Thoracic aorta (tissue), 2 donors: ENCODE data around the gene DCAF4L1. TPM values are rescaled to one million over a fixed set of nuclear protein-coding genes. Genes with fewer than 3 reads are reported as not detected.
A peak's percentile ranks its signal among the peaks of the same experiment; 100 is the strongest.

Experiments used
- ATAC-seq: fragments of 150-250 bp; one replicate; pipeline ENCODE4 v1.8.0; 2017; ENCODE audit warnings: low read depth; ENCODE audit not compliant: insufficient number of reproducible peaks, low FRiP score
- DNase-seq: peaks from one replicate; pipeline ENCODE4 v3.0.0-alpha.2; 2020; ENCODE audit warnings: low spot score
- H3K27ac ChIP-seq, 2 donors: fragments of 200-600 bp; sonication (generic); 1 replicate in 1 of 2; 2 replicates in 1 of 2; pipeline ENCODE4 v1.5.1; 2016; ENCODE audit warnings: mild to moderate bottlenecking in 2 of 2, moderate library complexity in 2 of 2
- H3K27me3 ChIP-seq: fragments of 200-600 bp; sonication (generic); replicated peaks from 2 replicates; pipeline ENCODE4 v1.6.0; 2016; ENCODE audit warnings: mild to moderate bottlenecking; ENCODE audit not compliant: insufficient read depth
- H3K36me3 ChIP-seq: fragments of 200-600 bp; sonication (generic); one replicate; pipeline ENCODE4 v1.5.1; 2016
- H3K4me1 ChIP-seq, 2 donors: fragments of 200-600 bp; sonication (generic); 1 replicate in 1 of 2; 2 replicates in 1 of 2; pipeline versions ENCODE4 v1.5.1 to v1.6.0; 2016; ENCODE audit warnings: low read depth in 2 of 2, mild to moderate bottlenecking in 1 of 2; ENCODE audit not compliant: control insufficient read depth in 1 of 2
- H3K4me3 ChIP-seq: fragments of 200-600 bp; sonication (generic); 2 replicates; pipeline ENCODE4 v1.5.1; 2016; ENCODE audit warnings: mild to moderate bottlenecking
- H3K9me3 ChIP-seq: fragments of 200-600 bp; sonication (generic); 2 replicates; pipeline ENCODE4 v1.5.1; 2016
- CTCF ChIP-seq: fragments of 200-600 bp; sonication (generic); IDR thresholded peaks from one replicate; pipeline ENCODE4 v1.5.1; 2019; ENCODE audit warnings: antibody characterized with exemption
- total RNA-seq, 2 donors: library from RNA; depleted of rRNA; stranded (reverse); fragments of >200 nt; gene quantifications; one replicate each; pipeline versions ENCODE4 v1.1.0 to v1.2.3, GENCODE V29; 2016

The DCAF4L1 gene
- total RNA-seq, 2 donors from 2014 or later: 0.14 TPM; not detected in 1

- Histone ChIP-seq H3K4me3 (no peak overlapping the region), H3K27ac (no peak overlapping the region), H3K36me3 (no peaks in the 10 kb centered on the region), H3K9me3 (no peaks in the 10 kb centered on the region), H3K4me1 (peaks cover 0 to 9% of the 10 kb centered on the region in 2 donors), H3K27me3 (no peaks in the 10 kb centered on the region)
- TF ChIP-seq CTCF: no peak
- no peak for ATAC-seq
- no peak for DNase-seq
Measured at GRCh38 chr4:41985151-41985550, 3.6 kb downstream of the DCAF4L1 start.

GRCh38 chr4:41989994-41990364 lies 8.4 kb downstream of the DCAF4L1 start:
- Histone ChIP-seq H3K27ac (peak overlapping the region; percentile 68 to 76), H3K27me3 (no peaks in the 10 kb centered on the region), H3K36me3 (no peaks in the 10 kb centered on the region), H3K4me1 (peaks cover 14 to 25% of the 10 kb centered on the region in 2 donors), H3K4me3 (peak overlapping the region; percentile 85), H3K9me3 (no peaks in the 10 kb centered on the region)
- ATAC-seq (peak; percentile 5), DNase-seq (no peak)
- no peak for TF ChIP-seq CTCF

- peak within 1 kb of the TSS; percentile 68 to 76 for H3K27ac ChIP-seq
- H3K9me3 ChIP-seq: no peaks in the 10 kb centered on the region
- peak; percentile 99 for ATAC-seq
- no peaks in the 10 kb centered on the region for H3K27me3 ChIP-seq
- H3K4me3 ChIP-seq: peak within 1 kb of the TSS; percentile 85
- DNase-seq: peak; percentile 88
- H3K4me1 ChIP-seq: peaks cover 14 to 25% of the 10 kb centered on the region in 2 donors
- no peaks in the 10 kb centered on the region for H3K36me3 ChIP-seq
- TF ChIP-seq CTCF: peak; percentile 59
Measured at GRCh38 chr4:41990365-41991111, 9.0 kb downstream of the DCAF4L1 start, which contains the start of gene SLC30A9. TSS of gene SLC30A9 (plus strand) at chr4:41990530. CDS start at chr4:41990652, 122 bp downstream.

- no peak for ATAC-seq
- DNase-seq: no peak
- H3K36me3 ChIP-seq: no peaks in the 10 kb centered on the region
- peak overlapping the region; percentile 85 for H3K4me3 ChIP-seq
- TF ChIP-seq CTCF: no peak
- no peaks in the 10 kb centered on the region for H3K9me3 ChIP-seq
- no peaks in the 10 kb centered on the region for H3K27me3 ChIP-seq
- H3K27ac ChIP-seq: no peak overlapping the region
- H3K4me1 ChIP-seq: peaks cover 14 to 25% of the 10 kb centered on the region in 2 donors
Measured at GRCh38 chr4:41991916-41992767, 10.6 kb downstream of the DCAF4L1 start.
